NT2/D1 (cell line): ENCODE data around the gene CIB4.

Experiments
- DNase-seq: peaks from one replicate; pipeline ENCODE4 v3.0.0-alpha.2; 2011; ENCODE audit warnings: low read depth, low spot score
- H3K27me3 ChIP-seq: 2 replicates; pipeline ENCODE4 v1.6.0; 2011; ENCODE audit warnings: mild to moderate bottlenecking; ENCODE audit not compliant: insufficient read length, insufficient read depth
- H3K36me3 ChIP-seq: 2 replicates; pipeline ENCODE4 v1.6.1; 2011; ENCODE audit warnings: mild to moderate bottlenecking, low read length, mixed read lengths; ENCODE audit not compliant: insufficient read depth, insufficient read length
- H3K4me1 ChIP-seq: 2 replicates; pipeline ENCODE4 v1.5.1; 2011; ENCODE audit not compliant: insufficient read depth, insufficient read length
- H3K4me3 ChIP-seq: 2 replicates; pipeline ENCODE4 v1.5.1; 2011; ENCODE audit warnings: low read depth; ENCODE audit not compliant: insufficient read length
- H3K9ac ChIP-seq: 2 replicates; pipeline ENCODE4 v1.6.0; 2011; ENCODE audit warnings: low read depth; ENCODE audit not compliant: insufficient read length
- H3K9me3 ChIP-seq: 2 replicates; pipeline ENCODE4 v1.5.1; 2011; ENCODE audit warnings: mild to moderate bottlenecking, low read length; ENCODE audit not compliant: insufficient read depth
- SUZ12 ChIP-seq: IDR thresholded peaks from 2 replicates; pipeline ENCODE4 v1.6.1; 2011; ENCODE audit not compliant: insufficient read length, insufficient read depth; ENCODE audit errors: extremely low read depth
- YY1 ChIP-seq: IDR thresholded peaks from 2 replicates; pipeline ENCODE4 v1.6.1; 2011; ENCODE audit not compliant: insufficient read length, insufficient read depth
- ZNF274 ChIP-seq: IDR thresholded peaks from 2 replicates; pipeline ENCODE4 v1.6.1; 2011; ENCODE audit warnings: mild to moderate bottlenecking, low read depth, low read length

Gene CIB4

DNA sequence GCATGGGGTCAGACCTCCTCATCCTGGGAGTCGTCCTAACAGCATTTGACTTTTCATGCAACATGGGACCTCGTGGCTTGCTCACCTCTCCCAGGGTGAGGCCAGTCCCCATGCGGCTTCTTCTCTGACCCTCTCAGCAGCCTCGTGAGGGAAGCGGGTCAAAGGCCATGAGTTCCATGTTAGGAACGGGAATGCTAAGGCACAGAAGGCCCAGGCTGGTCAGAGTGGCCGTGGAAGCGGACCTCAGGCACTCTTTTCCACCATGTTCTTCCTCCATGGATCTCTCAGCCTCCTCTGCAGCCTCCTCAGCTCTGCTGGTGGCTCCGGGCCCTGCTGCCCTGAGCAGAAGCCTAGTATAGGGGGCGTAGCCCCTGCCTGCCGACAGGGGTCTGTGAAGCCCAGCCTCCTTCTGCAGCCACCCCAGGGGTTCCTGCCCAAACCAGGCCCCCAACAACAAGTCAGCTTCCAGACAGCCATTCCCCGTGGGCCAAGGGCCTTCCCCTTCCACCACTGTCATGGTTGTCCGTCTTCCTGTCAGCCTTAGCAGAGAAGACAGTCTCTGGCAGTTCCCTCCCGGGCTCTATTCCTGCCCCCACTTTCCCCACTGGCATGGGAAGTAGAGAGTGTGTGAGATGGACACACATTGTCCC lies 103.2 kb downstream of the CIB4 start:
- no peaks in the 10 kb centered on the region for H3K36me3 ChIP-seq
- H3K4me3 ChIP-seq = no peak overlapping the region
- no peak for DNase-seq
- H3K9ac ChIP-seq = no peak overlapping the region
- TF ChIP-seq ZNF274 (no peak), SUZ12 (no peak), YY1 (no peak)
- peaks cover 15% of the 10 kb centered on the region for H3K4me1 ChIP-seq
- no peaks in the 10 kb centered on the region for H3K27me3 ChIP-seq
- H3K9me3 ChIP-seq = no peaks in the 10 kb centered on the region

DNA sequence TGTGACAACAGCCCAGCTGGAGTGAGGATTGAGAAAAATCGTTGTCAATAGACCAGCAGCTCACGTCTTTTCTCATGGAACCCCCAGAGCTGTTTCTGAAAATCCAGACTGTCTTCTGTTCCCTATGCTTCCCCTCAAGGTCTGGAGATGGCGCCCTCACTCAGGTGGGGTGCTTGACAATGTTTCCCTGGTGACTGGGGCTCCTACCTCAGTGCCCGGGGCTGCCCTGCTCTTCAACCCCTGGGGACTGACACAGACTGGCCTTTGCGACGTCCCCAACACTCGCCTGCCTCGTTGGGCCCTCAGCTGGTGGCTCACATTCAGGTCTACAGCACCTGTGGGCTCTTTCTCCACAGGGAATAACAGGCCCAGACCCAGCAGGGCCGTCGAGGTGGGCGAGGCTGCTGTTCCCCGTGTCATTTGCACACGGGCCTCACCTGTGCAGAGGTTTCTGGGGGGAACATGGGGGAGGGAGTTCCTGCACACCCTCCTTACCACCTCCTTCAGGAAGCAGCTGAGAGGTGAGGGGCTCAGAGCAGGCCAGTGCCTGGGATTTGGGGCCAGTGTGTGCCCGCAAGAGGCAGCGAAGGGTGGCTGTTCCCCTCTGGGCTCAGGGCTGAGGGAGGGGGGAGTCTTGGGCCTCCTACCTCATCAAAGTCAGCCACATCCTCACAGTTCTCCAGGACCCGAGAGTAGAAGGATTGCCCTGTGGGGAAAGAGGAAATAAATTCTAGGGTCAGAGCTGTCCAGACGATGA lies 103.9 kb downstream of the CIB4 start:
- Histone ChIP-seq H3K27me3 (no peaks in the 10 kb centered on the region), H3K9me3 (no peaks in the 10 kb centered on the region), H3K9ac (no peak overlapping the region), H3K4me3 (no peak overlapping the region), H3K36me3 (no peaks in the 10 kb centered on the region), H3K4me1 (peaks cover 11% of the 10 kb centered on the region)
- no peak for DNase-seq
- TF ChIP-seq ZNF274 (no peak), YY1 (no peak), SUZ12 (no peak)

DNA sequence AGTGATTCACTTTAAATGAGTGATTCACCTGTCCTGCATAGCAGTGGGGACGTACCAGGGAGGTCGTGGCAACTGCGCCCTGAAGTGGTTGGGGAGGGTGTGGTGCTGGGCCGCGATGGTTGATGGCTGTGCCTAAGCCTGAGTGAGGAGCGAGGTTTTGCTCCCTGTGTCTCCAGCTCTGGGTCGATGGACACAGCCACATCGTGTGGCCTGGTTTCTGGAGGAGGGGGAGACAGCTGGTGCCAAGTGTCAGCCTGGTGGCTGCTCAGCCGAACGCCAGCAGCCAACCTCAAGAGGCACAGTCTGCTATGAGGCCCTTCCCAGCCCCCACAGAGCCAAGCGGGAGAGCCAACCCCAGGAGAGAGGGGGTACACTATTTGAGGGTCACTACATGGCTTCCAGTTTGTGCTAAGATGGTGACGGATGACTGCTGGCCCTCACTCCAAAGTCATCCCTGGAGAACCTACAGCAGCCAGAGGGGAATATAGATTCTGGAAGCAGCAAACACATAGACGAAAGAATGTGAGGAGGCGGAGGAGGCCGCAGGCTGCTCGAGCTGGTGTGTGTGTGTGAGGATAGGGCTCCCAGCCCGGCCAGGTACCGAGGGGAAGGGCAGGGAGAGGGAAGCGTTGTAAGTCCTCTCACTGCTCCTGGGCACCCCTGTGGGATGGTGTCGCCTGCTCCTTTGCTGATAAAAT lies 104.6 kb downstream of the CIB4 start:
- DNase-seq = no peak
- Histone ChIP-seq H3K36me3 (no peaks in the 10 kb centered on the region), H3K9me3 (no peaks in the 10 kb centered on the region), H3K4me3 (no peak overlapping the region), H3K9ac (no peak overlapping the region), H3K4me1 (peaks cover 11% of the 10 kb centered on the region), H3K27me3 (no peaks in the 10 kb centered on the region)
- no peak for TF ChIP-seq YY1
- TF ChIP-seq SUZ12 = no peak
- TF ChIP-seq ZNF274 = no peak

DNA sequence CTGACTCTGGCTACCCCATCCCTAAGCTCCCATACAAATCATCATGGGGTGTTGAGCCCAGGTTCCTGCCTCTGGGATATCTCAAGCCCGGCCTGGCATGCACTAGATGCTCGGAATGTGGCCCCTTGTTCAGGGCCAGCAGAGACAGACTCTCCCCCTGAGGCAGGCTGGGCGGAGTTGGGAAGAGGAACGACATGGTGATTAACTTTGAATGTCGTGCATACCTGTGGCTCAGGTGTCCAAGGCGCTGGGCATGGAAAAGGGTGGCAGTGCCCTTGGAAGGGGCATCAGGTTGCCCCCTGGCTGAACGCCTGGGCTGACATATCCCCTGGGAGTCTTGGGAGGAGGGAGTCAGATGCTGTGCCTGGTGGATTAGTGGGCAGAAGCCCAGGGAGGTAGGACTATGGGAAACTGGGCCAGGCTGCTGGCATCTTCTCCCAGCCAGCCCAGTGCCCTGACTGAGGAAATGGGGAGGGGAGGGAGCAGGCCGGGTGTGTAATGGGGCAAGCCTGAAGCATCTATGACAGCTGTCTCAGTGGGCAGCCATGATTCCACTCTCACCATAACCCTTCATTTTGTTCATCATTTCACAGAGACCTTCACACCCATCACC lies 105.4 kb downstream of the CIB4 start:
- Histone ChIP-seq H3K9ac (no peak overlapping the region), H3K27me3 (no peaks in the 10 kb centered on the region), H3K4me1 (peaks cover 13% of the 10 kb centered on the region), H3K36me3 (no peaks in the 10 kb centered on the region), H3K4me3 (no peak overlapping the region), H3K9me3 (no peaks in the 10 kb centered on the region)
- TF ChIP-seq SUZ12 (no peak), ZNF274 (no peak), YY1 (no peak)
- no peak for DNase-seq

DNA sequence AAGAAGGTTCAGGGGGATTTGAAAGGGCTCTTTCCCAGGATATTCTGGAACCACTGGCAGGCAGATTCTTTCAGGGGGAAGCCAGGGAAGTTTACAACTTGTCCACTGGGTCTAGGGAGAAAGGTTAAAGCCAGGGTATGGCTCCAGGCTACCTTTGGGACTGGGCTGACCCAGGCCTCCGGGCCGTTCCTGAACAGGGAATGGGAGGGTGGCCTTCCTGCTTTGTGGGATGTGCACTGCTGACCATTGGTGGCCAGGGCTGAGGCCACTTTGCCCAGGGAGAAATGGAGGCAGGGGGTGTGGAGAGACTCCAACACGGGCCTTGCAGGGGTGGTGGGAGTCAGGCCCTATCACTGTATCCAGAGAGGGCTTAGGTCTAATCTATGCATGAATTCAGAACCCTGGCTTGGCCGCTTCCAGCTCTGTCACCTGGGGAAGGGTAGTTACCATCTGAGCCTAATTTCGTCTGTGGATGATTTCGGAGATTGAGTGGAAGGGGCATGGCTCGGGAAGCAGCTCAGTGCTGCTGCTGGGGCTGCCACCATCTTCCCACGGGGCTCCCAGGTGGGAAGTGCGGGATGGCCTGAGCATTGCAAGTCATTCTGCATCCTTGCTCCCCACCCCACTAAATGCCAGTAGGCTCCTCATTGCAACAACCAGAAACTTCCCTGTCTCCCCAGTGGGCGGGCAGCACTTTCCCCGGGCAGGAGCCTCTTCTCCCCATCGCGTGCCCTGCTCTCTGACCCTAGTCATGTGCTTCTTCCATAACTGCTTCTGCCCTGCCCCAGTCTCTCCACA lies 106.1 kb downstream of the CIB4 start:
- no peak overlapping the region for H3K9ac ChIP-seq
- DNase-seq = no peak
- no peaks in the 10 kb centered on the region for H3K27me3 ChIP-seq
- H3K4me1 ChIP-seq = peaks cover 10% of the 10 kb centered on the region
- H3K4me3 ChIP-seq = no peak overlapping the region
- no peaks in the 10 kb centered on the region for H3K9me3 ChIP-seq
- TF ChIP-seq YY1 (no peak), SUZ12 (no peak), ZNF274 (no peak)
- H3K36me3 ChIP-seq = no peaks in the 10 kb centered on the region

DNA sequence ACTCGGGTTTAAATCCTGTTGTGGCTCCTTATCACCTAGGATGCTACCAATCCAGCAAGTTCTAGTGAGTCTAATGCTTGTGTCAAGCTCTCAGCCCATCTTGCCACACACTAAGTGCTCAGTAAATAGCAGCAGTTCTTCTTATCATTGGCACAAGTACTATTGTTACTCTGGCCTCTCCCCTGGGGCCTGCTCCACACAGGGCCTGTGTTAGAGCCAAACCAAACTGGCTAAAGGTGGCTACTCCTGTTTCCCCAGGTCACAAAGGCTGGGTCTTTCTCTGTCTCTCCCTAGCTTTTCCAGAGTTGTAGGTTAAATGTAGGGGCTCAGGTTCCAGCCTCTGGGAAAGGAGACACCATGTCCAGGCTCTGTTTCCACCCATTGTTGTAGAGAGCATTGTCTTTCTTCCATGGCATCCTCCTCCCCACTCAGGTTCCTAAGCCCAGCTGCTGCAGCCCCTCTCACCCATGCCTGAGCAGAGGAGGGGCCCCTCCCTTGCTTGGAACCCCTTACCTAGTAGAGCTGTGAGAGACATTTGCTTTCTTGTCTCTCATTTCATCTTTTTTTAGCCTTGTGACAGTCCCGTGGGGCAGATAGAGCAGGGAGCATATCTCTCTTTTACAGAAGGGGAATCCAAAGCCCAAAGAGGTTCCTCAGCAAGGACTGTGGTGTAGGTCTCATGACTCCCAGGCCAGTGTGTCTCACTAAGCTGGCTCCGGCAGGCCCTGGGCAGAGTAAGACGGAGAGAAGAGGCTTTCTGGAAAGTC lies 106.9 kb downstream of the CIB4 start:
- no peak for DNase-seq
- Histone ChIP-seq H3K4me3 (no peak overlapping the region), H3K9ac (no peak overlapping the region), H3K4me1 (peaks cover 10% of the 10 kb centered on the region), H3K27me3 (no peaks in the 10 kb centered on the region), H3K9me3 (no peaks in the 10 kb centered on the region), H3K36me3 (no peaks in the 10 kb centered on the region)
- TF ChIP-seq YY1 (no peak), ZNF274 (no peak), SUZ12 (no peak)
